GM23338 (cell line): ENCODE measurements around the gene C1orf21. TPM values are rescaled to one million over a fixed set of nuclear protein-coding genes. Genes with fewer than 3 reads are reported as not detected.

Source experiments
- ATAC-seq: fragments of 200-7000 bp; cut with Tn5 transposase; 3 replicates; pipeline ENCODE4 v1.9.1; 2020
- DNase-seq: peaks from one replicate; pipeline ENCODE4 v3.0.0-alpha.2; 2015; ENCODE audit warnings: low spot score
- H2AFZ ChIP-seq: fragments of 200-600 bp; sonication (generic); 2 replicates; pipeline ENCODE4 v1.8.0; 2016; ENCODE audit warnings: antibody characterized with exemption, mild to moderate bottlenecking, moderate library complexity
- H3F3A ChIP-seq: fragments of 200-600 bp; sonication (generic); replicated peaks from 2 replicates; pipeline ENCODE4 v1.8.0; 2017; ENCODE audit warnings: antibody characterized with exemption, mixed run types, low read depth
- H3K27ac ChIP-seq: fragments of 200-600 bp; sonication (generic); 2 replicates; pipeline ENCODE4 v1.6.1; 2016; ENCODE audit warnings: low read depth
- H3K27me3 ChIP-seq: fragments of 200-600 bp; sonication (generic); 2 replicates; pipeline ENCODE4 v1.8.0; 2016; ENCODE audit warnings: mild to moderate bottlenecking, mixed run types, moderate library complexity; ENCODE audit not compliant: insufficient read depth
- H3K36me3 ChIP-seq: fragments of 200-600 bp; sonication (generic); 2 replicates; pipeline ENCODE4 v1.8.0; 2016; ENCODE audit warnings: mild to moderate bottlenecking; ENCODE audit not compliant: insufficient read depth
- H3K4me1 ChIP-seq: fragments of 200-600 bp; sonication (generic); 2 replicates; pipeline ENCODE4 v1.8.0; 2016; ENCODE audit warnings: mild to moderate bottlenecking, moderate library complexity; ENCODE audit not compliant: insufficient read depth
- H3K4me2 ChIP-seq: fragments of 200-600 bp; sonication (generic); 2 replicates; pipeline ENCODE4 v1.7.1; 2017; ENCODE audit warnings: mixed run types
- H3K4me3 ChIP-seq: fragments of 200-600 bp; sonication (generic); 2 replicates; pipeline ENCODE4 v1.6.1; 2016; ENCODE audit warnings: mixed run types
- H3K79me2 ChIP-seq: fragments of 200-600 bp; sonication (generic); replicated peaks from 2 replicates; pipeline ENCODE4 v1.8.0; 2017; ENCODE audit warnings: mild to moderate bottlenecking; ENCODE audit not compliant: insufficient read depth
- H3K9me2 ChIP-seq: fragments of 200-600 bp; sonication (generic); 2 replicates; pipeline ENCODE4 v1.8.0; 2017; ENCODE audit not compliant: insufficient read depth
- H4K20me1 ChIP-seq: fragments of 200-600 bp; sonication (generic); replicated peaks from 2 replicates; pipeline ENCODE4 v1.8.0; 2017; ENCODE audit warnings: mild to moderate bottlenecking; ENCODE audit not compliant: insufficient read depth
- H3K27ac Mint-ChIP-seq: 2 replicates; pipeline ENCODE4 v1.8.0; 2020; ENCODE audit warnings: inconsistent platforms, mild to moderate bottlenecking, moderate library complexity, mixed read lengths
- H3K27me3 Mint-ChIP-seq: 3 replicates; pipeline ENCODE4 v1.8.0; 2022; ENCODE audit warnings: low read depth, mild to moderate bottlenecking, moderate library complexity, mixed read lengths, inconsistent platforms; ENCODE audit not compliant: insufficient read depth, poor library complexity
- H3K36me3 Mint-ChIP-seq: 3 replicates; pipeline ENCODE4 v1.8.0; 2021; ENCODE audit warnings: low read depth, mild to moderate bottlenecking, inconsistent platforms, moderate library complexity, mixed read lengths
- H3K4me1 Mint-ChIP-seq: 3 replicates; pipeline ENCODE4 v1.8.0; 2020; ENCODE audit warnings: mild to moderate bottlenecking, inconsistent platforms, mixed read lengths
- H3K4me3 Mint-ChIP-seq: 3 replicates; pipeline ENCODE4 v1.8.0; 2021; ENCODE audit warnings: moderate library complexity, mild to moderate bottlenecking, inconsistent platforms, mixed read lengths
- H3K9me3 Mint-ChIP-seq: 3 replicates; pipeline ENCODE4 v1.8.0; 2020; ENCODE audit warnings: moderate library complexity, mild to moderate bottlenecking, inconsistent platforms, mixed read lengths
- CREB1 ChIP-seq: fragments of 250-450 bp; sonication (Bioruptor Pico); IDR thresholded peaks from 2 replicates; pipeline ENCODE4 v1.5.0; 2020; ENCODE audit warnings: low read depth, mild to moderate bottlenecking, moderate library complexity
- EZH2 ChIP-seq: fragments of 200-600 bp; sonication (generic); IDR thresholded peaks from one replicate; pipeline ENCODE4 v1.8.0; 2017; ENCODE audit warnings: antibody characterized with exemption, mild to moderate bottlenecking, low read depth; ENCODE audit not compliant: unreplicated experiment
- EZH2phosphoT487 ChIP-seq: fragments of 200-600 bp; sonication (generic); IDR thresholded peaks from one replicate; pipeline ENCODE4 v1.8.1; 2018; ENCODE audit warnings: antibody characterized with exemption; ENCODE audit not compliant: unreplicated experiment
- JUNB ChIP-seq: IDR thresholded peaks from one replicate; pipeline ENCODE4 v1.6.1; 2016; ENCODE audit warnings: antibody characterized with exemption; ENCODE audit not compliant: unreplicated experiment
- NANOG ChIP-seq: IDR thresholded peaks from 2 replicates; pipeline ENCODE4 v1.6.1; 2016; ENCODE audit warnings: antibody characterized with exemption, borderline replicate concordance
- POLR2AphosphoS5 ChIP-seq: IDR thresholded peaks from 2 replicates; pipeline ENCODE4 v1.6.1; 2016; ENCODE audit warnings: antibody characterized with exemption, low read depth
- STAT1 ChIP-seq: IDR thresholded peaks from one replicate; pipeline ENCODE4 v1.6.1; 2016; ENCODE audit warnings: antibody characterized with exemption; ENCODE audit not compliant: unreplicated experiment
- ZNF114 ChIP-seq: fragments of 250-450 bp; sonication (Bioruptor Pico); IDR thresholded peaks from 2 replicates; pipeline ENCODE4 v1.5.0; 2020; ENCODE audit warnings: mild to moderate bottlenecking, moderate library complexity
- ZNF331 ChIP-seq: fragments of 250-450 bp; sonication (Bioruptor Pico); IDR thresholded peaks from 2 replicates; pipeline ENCODE4 v1.5.0; 2020; ENCODE audit warnings: low read depth, mild to moderate bottlenecking, moderate library complexity
- polyA plus RNA-seq: library from polyadenylated mRNA; unstranded; fragments of >200 nt; fragmentation: Nextera tagmentation; extraction: Ambion mirVana; gene quantifications from 2 replicates; pipeline ENCODE4 v1.2.1, GENCODE V29; 2016
- total RNA-seq: library from RNA; depleted of rRNA; stranded (reverse); fragments of >200 nt; shearing (Covaris generic); gene quantifications from 2 replicates; pipeline ENCODE4 v1.2.3, GENCODE V29; 2014
- TF ChIP-seq, protein P1 (sequence below): IDR thresholded peaks from 2 replicates; pipeline ENCODE4 v1.6.1; 2016; ENCODE audit warnings: antibody characterized with exemption
- TF ChIP-seq, protein P2 (sequence below): fragments of 250-450 bp; sonication (Bioruptor Pico); IDR thresholded peaks from 2 replicates; pipeline ENCODE4 v1.5.0; 2020; ENCODE audit warnings: mild to moderate bottlenecking, moderate library complexity
- TF ChIP-seq, protein P3 (sequence below): IDR thresholded peaks from one replicate; pipeline ENCODE4 v1.6.1; 2018; ENCODE audit warnings: antibody characterized with exemption; ENCODE audit not compliant: unreplicated experiment
- TF ChIP-seq, protein P4 (sequence below), 2 experiments: fragments of 200-600 bp in 1 of 2; sonication (generic) in 1 of 2; conservative IDR thresholded peaks; 2 replicates each; pipeline versions ENCODE4 v1.5.1 to v1.6.1; 2016 to 2017; ENCODE audit warnings: antibody characterized with exemption in 2 of 2, low read depth in 2 of 2, mild to moderate bottlenecking in 2 of 2, moderate library complexity in 1 of 2

C1orf21 gene
- total and polyA plus RNA-seq, 2 experiments from 2014 or later: 28.0 to 40.4 TPM

GRCh38 chr1:184417916-184418315 lies 31.1 kb downstream of the C1orf21 start:
- H3K9me3 Mint-ChIP-seq: no peaks in the 10 kb centered on the region
- H3F3A ChIP-seq: no peaks in the 10 kb centered on the region
- peaks cover 33% of the 10 kb centered on the region for H3K4me1 Mint-ChIP-seq
- H4K20me1 ChIP-seq: peaks cover 15% of the 10 kb centered on the region; the same call in 1 of the 2 replicates
- peaks cover 79% of the 10 kb centered on the region for H3K79me2 ChIP-seq
- TF ChIP-seq, protein P1, sequence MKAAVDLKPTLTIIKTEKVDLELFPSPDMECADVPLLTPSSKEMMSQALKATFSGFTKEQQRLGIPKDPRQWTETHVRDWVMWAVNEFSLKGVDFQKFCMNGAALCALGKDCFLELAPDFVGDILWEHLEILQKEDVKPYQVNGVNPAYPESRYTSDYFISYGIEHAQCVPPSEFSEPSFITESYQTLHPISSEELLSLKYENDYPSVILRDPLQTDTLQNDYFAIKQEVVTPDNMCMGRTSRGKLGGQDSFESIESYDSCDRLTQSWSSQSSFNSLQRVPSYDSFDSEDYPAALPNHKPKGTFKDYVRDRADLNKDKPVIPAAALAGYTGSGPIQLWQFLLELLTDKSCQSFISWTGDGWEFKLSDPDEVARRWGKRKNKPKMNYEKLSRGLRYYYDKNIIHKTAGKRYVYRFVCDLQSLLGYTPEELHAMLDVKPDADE: no peak
- TF ChIP-seq JUNB (no peak), POLR2AphosphoS5 (no peak), CREB1 (CRISPR knock-in tag) (no peak), ZNF114 (CRISPR knock-in tag) (no peak), ZNF331 (CRISPR knock-in tag) (no peak), NANOG (no peak), STAT1 (no peak), EZH2 (no peak), EZH2phosphoT487 (no peak)
- TF ChIP-seq, protein P2, sequence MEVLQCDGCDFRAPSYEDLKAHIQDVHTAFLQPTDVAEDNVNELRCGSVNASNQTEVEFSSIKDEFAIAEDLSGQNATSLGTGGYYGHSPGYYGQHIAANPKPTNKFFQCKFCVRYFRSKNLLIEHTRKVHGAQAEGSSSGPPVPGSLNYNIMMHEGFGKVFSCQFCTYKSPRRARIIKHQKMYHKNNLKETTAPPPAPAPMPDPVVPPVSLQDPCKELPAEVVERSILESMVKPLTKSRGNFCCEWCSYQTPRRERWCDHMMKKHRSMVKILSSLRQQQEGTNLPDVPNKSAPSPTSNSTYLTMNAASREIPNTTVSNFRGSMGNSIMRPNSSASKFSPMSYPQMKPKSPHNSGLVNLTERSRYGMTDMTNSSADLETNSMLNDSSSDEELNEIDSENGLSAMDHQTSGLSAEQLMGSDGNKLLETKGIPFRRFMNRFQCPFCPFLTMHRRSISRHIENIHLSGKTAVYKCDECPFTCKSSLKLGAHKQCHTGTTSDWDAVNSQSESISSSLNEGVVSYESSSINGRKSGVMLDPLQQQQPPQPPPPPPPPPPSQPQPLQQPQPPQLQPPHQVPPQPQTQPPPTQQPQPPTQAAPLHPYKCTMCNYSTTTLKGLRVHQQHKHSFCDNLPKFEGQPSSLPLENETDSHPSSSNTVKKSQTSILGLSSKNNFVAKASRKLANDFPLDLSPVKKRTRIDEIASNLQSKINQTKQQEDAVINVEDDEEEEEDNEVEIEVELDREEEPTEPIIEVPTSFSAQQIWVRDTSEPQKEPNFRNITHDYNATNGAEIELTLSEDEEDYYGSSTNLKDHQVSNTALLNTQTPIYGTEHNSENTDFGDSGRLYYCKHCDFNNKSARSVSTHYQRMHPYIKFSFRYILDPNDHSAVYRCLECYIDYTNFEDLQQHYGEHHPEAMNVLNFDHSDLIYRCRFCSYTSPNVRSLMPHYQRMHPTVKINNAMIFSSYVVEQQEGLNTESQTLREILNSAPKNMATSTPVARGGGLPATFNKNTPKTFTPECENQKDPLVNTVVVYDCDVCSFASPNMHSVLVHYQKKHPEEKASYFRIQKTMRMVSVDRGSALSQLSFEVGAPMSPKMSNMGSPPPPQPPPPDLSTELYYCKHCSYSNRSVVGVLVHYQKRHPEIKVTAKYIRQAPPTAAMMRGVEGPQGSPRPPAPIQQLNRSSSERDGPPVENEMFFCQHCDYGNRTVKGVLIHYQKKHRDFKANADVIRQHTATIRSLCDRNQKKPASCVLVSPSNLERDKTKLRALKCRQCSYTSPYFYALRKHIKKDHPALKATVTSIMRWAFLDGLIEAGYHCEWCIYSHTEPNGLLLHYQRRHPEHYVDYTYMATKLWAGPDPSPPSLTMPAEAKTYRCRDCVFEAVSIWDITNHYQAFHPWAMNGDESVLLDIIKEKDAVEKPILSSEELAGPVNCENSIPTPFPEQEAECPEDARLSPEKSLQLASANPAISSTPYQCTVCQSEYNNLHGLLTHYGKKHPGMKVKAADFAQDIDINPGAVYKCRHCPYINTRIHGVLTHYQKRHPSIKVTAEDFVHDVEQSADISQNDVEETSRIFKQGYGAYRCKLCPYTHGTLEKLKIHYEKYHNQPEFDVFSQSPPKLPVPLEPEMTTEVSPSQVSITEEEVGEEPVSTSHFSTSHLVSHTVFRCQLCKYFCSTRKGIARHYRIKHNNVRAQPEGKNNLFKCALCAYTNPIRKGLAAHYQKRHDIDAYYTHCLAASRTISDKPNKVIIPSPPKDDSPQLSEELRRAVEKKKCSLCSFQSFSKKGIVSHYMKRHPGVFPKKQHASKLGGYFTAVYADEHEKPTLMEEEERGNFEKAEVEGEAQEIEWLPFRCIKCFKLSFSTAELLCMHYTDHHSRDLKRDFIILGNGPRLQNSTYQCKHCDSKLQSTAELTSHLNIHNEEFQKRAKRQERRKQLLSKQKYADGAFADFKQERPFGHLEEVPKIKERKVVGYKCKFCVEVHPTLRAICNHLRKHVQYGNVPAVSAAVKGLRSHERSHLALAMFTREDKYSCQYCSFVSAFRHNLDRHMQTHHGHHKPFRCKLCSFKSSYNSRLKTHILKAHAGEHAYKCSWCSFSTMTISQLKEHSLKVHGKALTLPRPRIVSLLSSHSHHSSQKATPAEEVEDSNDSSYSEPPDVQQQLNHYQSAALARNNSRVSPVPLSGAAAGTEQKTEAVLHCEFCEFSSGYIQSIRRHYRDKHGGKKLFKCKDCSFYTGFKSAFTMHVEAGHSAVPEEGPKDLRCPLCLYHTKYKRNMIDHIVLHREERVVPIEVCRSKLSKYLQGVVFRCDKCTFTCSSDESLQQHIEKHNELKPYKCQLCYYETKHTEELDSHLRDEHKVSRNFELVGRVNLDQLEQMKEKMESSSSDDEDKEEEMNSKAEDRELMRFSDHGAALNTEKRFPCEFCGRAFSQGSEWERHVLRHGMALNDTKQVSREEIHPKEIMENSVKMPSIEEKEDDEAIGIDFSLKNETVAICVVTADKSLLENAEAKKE: no peak
- TF ChIP-seq, protein P3, sequence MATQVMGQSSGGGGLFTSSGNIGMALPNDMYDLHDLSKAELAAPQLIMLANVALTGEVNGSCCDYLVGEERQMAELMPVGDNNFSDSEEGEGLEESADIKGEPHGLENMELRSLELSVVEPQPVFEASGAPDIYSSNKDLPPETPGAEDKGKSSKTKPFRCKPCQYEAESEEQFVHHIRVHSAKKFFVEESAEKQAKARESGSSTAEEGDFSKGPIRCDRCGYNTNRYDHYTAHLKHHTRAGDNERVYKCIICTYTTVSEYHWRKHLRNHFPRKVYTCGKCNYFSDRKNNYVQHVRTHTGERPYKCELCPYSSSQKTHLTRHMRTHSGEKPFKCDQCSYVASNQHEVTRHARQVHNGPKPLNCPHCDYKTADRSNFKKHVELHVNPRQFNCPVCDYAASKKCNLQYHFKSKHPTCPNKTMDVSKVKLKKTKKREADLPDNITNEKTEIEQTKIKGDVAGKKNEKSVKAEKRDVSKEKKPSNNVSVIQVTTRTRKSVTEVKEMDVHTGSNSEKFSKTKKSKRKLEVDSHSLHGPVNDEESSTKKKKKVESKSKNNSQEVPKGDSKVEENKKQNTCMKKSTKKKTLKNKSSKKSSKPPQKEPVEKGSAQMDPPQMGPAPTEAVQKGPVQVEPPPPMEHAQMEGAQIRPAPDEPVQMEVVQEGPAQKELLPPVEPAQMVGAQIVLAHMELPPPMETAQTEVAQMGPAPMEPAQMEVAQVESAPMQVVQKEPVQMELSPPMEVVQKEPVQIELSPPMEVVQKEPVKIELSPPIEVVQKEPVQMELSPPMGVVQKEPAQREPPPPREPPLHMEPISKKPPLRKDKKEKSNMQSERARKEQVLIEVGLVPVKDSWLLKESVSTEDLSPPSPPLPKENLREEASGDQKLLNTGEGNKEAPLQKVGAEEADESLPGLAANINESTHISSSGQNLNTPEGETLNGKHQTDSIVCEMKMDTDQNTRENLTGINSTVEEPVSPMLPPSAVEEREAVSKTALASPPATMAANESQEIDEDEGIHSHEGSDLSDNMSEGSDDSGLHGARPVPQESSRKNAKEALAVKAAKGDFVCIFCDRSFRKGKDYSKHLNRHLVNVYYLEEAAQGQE: no peak
- TF ChIP-seq, protein P4, sequence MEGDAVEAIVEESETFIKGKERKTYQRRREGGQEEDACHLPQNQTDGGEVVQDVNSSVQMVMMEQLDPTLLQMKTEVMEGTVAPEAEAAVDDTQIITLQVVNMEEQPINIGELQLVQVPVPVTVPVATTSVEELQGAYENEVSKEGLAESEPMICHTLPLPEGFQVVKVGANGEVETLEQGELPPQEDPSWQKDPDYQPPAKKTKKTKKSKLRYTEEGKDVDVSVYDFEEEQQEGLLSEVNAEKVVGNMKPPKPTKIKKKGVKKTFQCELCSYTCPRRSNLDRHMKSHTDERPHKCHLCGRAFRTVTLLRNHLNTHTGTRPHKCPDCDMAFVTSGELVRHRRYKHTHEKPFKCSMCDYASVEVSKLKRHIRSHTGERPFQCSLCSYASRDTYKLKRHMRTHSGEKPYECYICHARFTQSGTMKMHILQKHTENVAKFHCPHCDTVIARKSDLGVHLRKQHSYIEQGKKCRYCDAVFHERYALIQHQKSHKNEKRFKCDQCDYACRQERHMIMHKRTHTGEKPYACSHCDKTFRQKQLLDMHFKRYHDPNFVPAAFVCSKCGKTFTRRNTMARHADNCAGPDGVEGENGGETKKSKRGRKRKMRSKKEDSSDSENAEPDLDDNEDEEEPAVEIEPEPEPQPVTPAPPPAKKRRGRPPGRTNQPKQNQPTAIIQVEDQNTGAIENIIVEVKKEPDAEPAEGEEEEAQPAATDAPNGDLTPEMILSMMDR (conservative IDR thresholded peaks at IDR 0.05; ENCODE audit: low read depth in 2 of 2): no peak
- H3K4me1 ChIP-seq: peaks cover 58% of the 10 kb centered on the region
- no peak for DNase-seq
- H3K27ac ChIP-seq: no peak overlapping the region
- no peaks in the 10 kb centered on the region for H3K27me3 ChIP-seq
- H3K4me2 ChIP-seq: no peak overlapping the region
- no peaks in the 10 kb centered on the region for H3K27me3 Mint-ChIP-seq
- H3K4me3 Mint-ChIP-seq: no peak overlapping the region
- H3K27ac Mint-ChIP-seq: no peak overlapping the region
- H3K36me3 ChIP-seq: no peaks in the 10 kb centered on the region
- no peak overlapping the region for H3K4me3 ChIP-seq
- no peak overlapping the region for H2AFZ ChIP-seq
- ATAC-seq: no peak
- no peaks in the 10 kb centered on the region for H3K36me3 Mint-ChIP-seq
- 0 out of 2 replicates have a peak, but pooled peaks cover 3% of the 10 kb centered on the region for H3K9me2 ChIP-seq
